ENCODE data around the gene CRYBB1.

The CRYBB1 gene

GRCh38 chr22:26574001-26574723 is 43.7 kb downstream of the CRYBB1 start:
- no peak for DNase-seq

GRCh38 chr22:26573026-26573662 is 44.7 kb downstream of the CRYBB1 start:
- no peak for DNase-seq

- DNase-seq = no peak
These were observed 46.8 kb downstream of the CRYBB1 start for GRCh38 chr22:26570864-26571525.

- no peak for DNase-seq
These were observed 47.7 kb downstream of the CRYBB1 start for GRCh38 chr22:26570115-26570514.

GRCh38 chr22:26568207-26568706 is 49.6 kb downstream of the CRYBB1 start:
- DNase-seq = no peak

- DNase-seq = no peak
These were observed 50.2 kb downstream of the CRYBB1 start for GRCh38 chr22:26567610-26568009.

- no peak for DNase-seq
These were observed 50.8 kb downstream of the CRYBB1 start for GRCh38 chr22:26566994-26567393.

GRCh38 chr22:26565889-26566288 is 51.9 kb downstream of the CRYBB1 start:
- no peak for DNase-seq

- no peak for DNase-seq
These were observed 52.6 kb downstream of the CRYBB1 start for GRCh38 chr22:26565181-26565580.

- DNase-seq = no peak
These were observed 53.2 kb downstream of the CRYBB1 start for GRCh38 chr22:26564672-26565071.

GRCh38 chr22:26564181-26564580 is 53.6 kb downstream of the CRYBB1 start:
- no peak for DNase-seq

- no peak for DNase-seq
These were observed 54.8 kb downstream of the CRYBB1 start for GRCh38 chr22:26563022-26563421.

- DNase-seq = no peak
These were observed 55.9 kb downstream of the CRYBB1 start for GRCh38 chr22:26561756-26562417.

GRCh38 chr22:26559961-26560575 is 57.8 kb downstream of the CRYBB1 start:
- no peak for DNase-seq

- DNase-seq = no peak
These were observed 59.5 kb downstream of the CRYBB1 start for GRCh38 chr22:26558248-26558895.

- DNase-seq = no peak
These were observed 60.9 kb downstream of the CRYBB1 start for GRCh38 chr22:26556904-26557303.

GRCh38 chr22:26555478-26555877 is 62.3 kb downstream of the CRYBB1 start:
- no peak for DNase-seq

GRCh38 chr22:26554956-26555355 is 62.9 kb downstream of the CRYBB1 start:
- DNase-seq = no peak

GRCh38 chr22:26553056-26553752 is 64.6 kb downstream of the CRYBB1 start:
- no peak for DNase-seq

GRCh38 chr22:26552466-26552865 is 65.4 kb downstream of the CRYBB1 start:
- no peak for DNase-seq

- DNase-seq = no peak
These were observed 66.3 kb downstream of the CRYBB1 start for GRCh38 chr22:26551568-26551967.

All from activated T-cell treated with anti-CD3 and anti-CD28 coated beads, Interleukin-2, amount 50 U/mL, for 1 hour (primary cell).